ENCODE results near the gene GRID1.

GRCh38 chr10:86252556-86252955 lies 114.0 kb downstream of the GRID1 start:
- TF ChIP-seq POLR2A (IDR thresholded peaks at IDR 0.05; ENCODE audit: low read depth, low read length) (no peak), TAF1 (IDR thresholded peaks at IDR 0.05; ENCODE audit: low read depth, low read length) (no peak), POLR2AphosphoS5 (IDR thresholded peaks at IDR 0.05; ENCODE audit: low read depth, low read length) (no peak)

Measured in GM12891 (cell line).